ENCODE data around the gene TMEM139. TPM values are rescaled to one million over a fixed set of nuclear protein-coding genes. Genes with fewer than 3 reads are reported as not detected.
A peak's percentile ranks its signal among the peaks of the same experiment; 100 is the strongest.

Gene TMEM139
- total and polyA plus RNA-seq, 4 donors = 8.4 to 31.8 (median 19.5) TPM

- H3K27me3 ChIP-seq (ENCODE audit: control insufficient read depth in 3 of 3, insufficient read depth in 3 of 3, low read length in 2 of 3) = no peaks in the 10 kb centered on the region
- no peaks in the 10 kb centered on the region for H3K9me3 ChIP-seq (ENCODE audit: control insufficient read depth in 4 of 4, insufficient read depth in 3 of 4, low read length in 3 of 4)
- DNase-seq = no peak
- H3K9ac ChIP-seq (ENCODE audit: insufficient read depth in 1 of 2, low read length in 2 of 2) = no peak within 1 kb of the TSS
- no peaks in the 10 kb centered on the region for H3K4me1 ChIP-seq (ENCODE audit: control insufficient read depth in 5 of 5, insufficient read depth in 5 of 5, low read length in 5 of 5)
- no peak for TF ChIP-seq CTCF (IDR thresholded peaks at IDR 0.05; ENCODE audit: control extremely low read depth, extremely low read depth)
- H3K27ac ChIP-seq (ENCODE audit: low read depth in 1 of 2, low read length in 1 of 2) = no peak within 1 kb of the TSS
- ATAC-seq (ENCODE audit: insufficient read depth, low FRiP score) = no peak
- H3K36me3 ChIP-seq (ENCODE audit: control insufficient read depth in 4 of 4, insufficient read depth in 4 of 4, low read length in 4 of 4) = no peaks in the 10 kb centered on the region
- no peak within 1 kb of the TSS for H3K4me3 ChIP-seq
- WGBS, 2 donors = 88 to 93% methylated on average over 5 of the region's 5 CpGs
These were observed 31.0 kb downstream of the TMEM139 start, which contains the start of gene CLCN1 for GRCh38 chr7:143315776-143316175. Gene CLCN1 (plus strand): TSS chr7:143316111. CDS start chr7:143316213, 102 bp downstream.

- Histone ChIP-seq H3K36me3 (ENCODE audit: control insufficient read depth in 4 of 4, insufficient read depth in 4 of 4, low read length in 4 of 4) (no peaks in the 10 kb centered on the region), H3K9ac (ENCODE audit: insufficient read depth in 1 of 2, low read length in 2 of 2) (no peak overlapping the region), H3K4me1 (ENCODE audit: control insufficient read depth in 5 of 5, insufficient read depth in 5 of 5, low read length in 5 of 5) (no peaks in the 10 kb centered on the region), H3K27ac (ENCODE audit: low read depth in 1 of 2, low read length in 1 of 2) (no peak overlapping the region), H3K4me3 (no peak overlapping the region), H3K27me3 (ENCODE audit: control insufficient read depth in 3 of 3, insufficient read depth in 3 of 3, low read length in 2 of 3) (no peaks in the 10 kb centered on the region), H3K9me3 (ENCODE audit: control insufficient read depth in 4 of 4, insufficient read depth in 3 of 4, low read length in 3 of 4) (no peaks in the 10 kb centered on the region)
- ATAC-seq (ENCODE audit: insufficient read depth, low FRiP score) (no peak), DNase-seq (no peak)
- WGBS, 2 donors = 33 to 49% methylated on average over 4 of the region's 4 CpGs
- TF ChIP-seq CTCF (IDR thresholded peaks at IDR 0.05; ENCODE audit: control extremely low read depth, extremely low read depth) = no peak
These were observed 31.7 kb downstream of the TMEM139 start for GRCh38 chr7:143316492-143316891.

DNA sequence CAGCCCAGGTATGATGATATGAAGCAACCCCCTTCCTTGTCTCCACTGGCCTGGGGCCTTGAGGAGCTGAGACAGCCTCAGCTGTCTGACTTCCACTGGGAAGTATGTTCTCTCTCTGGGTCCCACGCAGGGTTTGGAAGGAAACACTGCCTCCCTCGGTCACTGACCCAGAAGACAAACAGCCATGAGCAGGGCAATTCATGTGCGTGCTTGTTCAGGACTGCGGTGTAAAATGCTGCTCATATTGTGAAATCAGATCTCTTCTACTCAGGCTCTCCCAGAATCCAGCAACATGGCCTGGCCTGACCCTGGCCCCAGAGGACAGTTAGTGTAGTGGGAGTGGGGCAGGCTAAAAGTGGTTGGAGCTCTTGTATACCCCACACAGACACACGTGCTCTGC, 33.9 kb downstream of the TMEM139 start:
- H3K27ac ChIP-seq (ENCODE audit: low read depth in 1 of 2, low read length in 1 of 2) = no peak overlapping the region
- no peak for ATAC-seq (ENCODE audit: insufficient read depth, low FRiP score)
- H3K9ac ChIP-seq (ENCODE audit: insufficient read depth in 1 of 2, low read length in 2 of 2) = no peak overlapping the region
- H3K27me3 ChIP-seq (ENCODE audit: control insufficient read depth in 3 of 3, insufficient read depth in 3 of 3, low read length in 2 of 3) = no peaks in the 10 kb centered on the region
- TF ChIP-seq CTCF (IDR thresholded peaks at IDR 0.05; ENCODE audit: control extremely low read depth, extremely low read depth) = no peak
- no peaks in the 10 kb centered on the region for H3K9me3 ChIP-seq (ENCODE audit: control insufficient read depth in 4 of 4, insufficient read depth in 3 of 4, low read length in 3 of 4)
- WGBS, 2 donors = 50 to 53% methylated on average over 5 of the region's 5 CpGs
- no peak overlapping the region for H3K4me3 ChIP-seq
- H3K4me1 ChIP-seq (ENCODE audit: control insufficient read depth in 5 of 5, insufficient read depth in 5 of 5, low read length in 5 of 5) = peaks cover 0 to 11% (median 0%) of the 10 kb centered on the region in 5 donors
- no peaks in the 10 kb centered on the region for H3K36me3 ChIP-seq (ENCODE audit: control insufficient read depth in 4 of 4, insufficient read depth in 4 of 4, low read length in 4 of 4)
- DNase-seq = peak in 1 of 3 donors; percentile 13

DNA sequence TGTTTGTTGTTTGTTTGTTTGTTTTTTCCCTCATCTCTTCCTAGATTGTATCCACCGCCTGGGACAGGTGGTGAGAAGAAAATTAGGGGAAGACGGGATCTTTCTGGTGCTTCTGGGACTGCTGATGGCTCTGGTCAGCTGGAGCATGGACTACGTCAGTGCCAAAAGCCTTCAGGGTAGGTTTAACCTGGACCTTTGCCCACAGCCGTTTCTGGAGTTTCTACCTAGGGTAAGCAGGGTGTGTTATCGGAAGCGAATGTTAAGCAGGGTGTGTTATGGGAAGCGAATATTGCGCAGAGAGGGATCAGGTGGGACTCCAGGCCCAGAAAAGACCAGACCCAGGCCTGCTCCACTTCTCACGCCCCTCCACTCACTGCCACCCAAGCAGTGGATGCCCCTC, 35.9 kb downstream of the TMEM139 start:
- no peaks in the 10 kb centered on the region for H3K27me3 ChIP-seq (ENCODE audit: control insufficient read depth in 3 of 3, insufficient read depth in 3 of 3, low read length in 2 of 3)
- H3K36me3 ChIP-seq (ENCODE audit: control insufficient read depth in 4 of 4, insufficient read depth in 4 of 4, low read length in 4 of 4) = no peaks in the 10 kb centered on the region
- WGBS, 2 donors = 70 to 79% methylated on average over 9 of the region's 9 CpGs
- no peaks in the 10 kb centered on the region for H3K9me3 ChIP-seq (ENCODE audit: control insufficient read depth in 4 of 4, insufficient read depth in 3 of 4, low read length in 3 of 4)
- H3K9ac ChIP-seq (ENCODE audit: insufficient read depth in 1 of 2, low read length in 2 of 2) = no peak overlapping the region
- no peak overlapping the region for H3K4me3 ChIP-seq
- no peak for TF ChIP-seq CTCF (IDR thresholded peaks at IDR 0.05; ENCODE audit: control extremely low read depth, extremely low read depth)
- ATAC-seq (ENCODE audit: insufficient read depth, low FRiP score) = no peak
- H3K4me1 ChIP-seq (ENCODE audit: control insufficient read depth in 5 of 5, insufficient read depth in 5 of 5, low read length in 5 of 5) = peaks cover 0 to 17% (median 0%) of the 10 kb centered on the region in 5 donors
- H3K27ac ChIP-seq (ENCODE audit: low read depth in 1 of 2, low read length in 1 of 2) = no peak overlapping the region
- no peak for DNase-seq
